ENCODE measurements around the gene PLD1.

DNA sequence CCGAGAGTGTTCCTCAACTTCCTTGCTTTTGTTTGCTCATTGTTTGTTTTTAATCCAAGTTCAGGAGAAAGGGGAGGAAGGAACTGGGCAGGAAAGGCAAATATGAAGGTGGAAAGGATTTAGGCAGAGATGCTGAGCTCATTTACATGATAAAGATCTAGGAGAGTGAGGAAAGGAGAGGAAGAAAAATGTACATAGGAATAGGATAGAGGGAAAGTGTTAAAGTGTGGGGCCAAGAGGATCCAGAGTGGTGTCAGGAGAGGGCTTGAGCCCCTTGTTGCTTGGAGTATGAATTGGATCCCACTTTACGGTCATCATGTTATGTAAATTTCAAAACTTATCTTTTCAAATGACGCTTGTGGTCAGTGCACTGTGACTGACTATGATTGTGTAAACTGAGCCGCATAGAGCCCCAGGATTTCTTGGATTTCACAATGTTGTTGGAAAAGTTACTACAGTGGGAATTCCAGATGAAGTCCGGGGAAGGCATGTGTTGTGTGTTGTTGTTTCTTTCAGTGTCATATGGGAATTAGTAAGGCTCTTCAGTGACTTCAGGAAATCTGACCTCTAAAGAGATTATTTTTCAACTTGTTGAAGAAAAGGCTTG is 15.0 kb upstream of the PLD1 start:
- TF ChIP-seq, protein P1, sequence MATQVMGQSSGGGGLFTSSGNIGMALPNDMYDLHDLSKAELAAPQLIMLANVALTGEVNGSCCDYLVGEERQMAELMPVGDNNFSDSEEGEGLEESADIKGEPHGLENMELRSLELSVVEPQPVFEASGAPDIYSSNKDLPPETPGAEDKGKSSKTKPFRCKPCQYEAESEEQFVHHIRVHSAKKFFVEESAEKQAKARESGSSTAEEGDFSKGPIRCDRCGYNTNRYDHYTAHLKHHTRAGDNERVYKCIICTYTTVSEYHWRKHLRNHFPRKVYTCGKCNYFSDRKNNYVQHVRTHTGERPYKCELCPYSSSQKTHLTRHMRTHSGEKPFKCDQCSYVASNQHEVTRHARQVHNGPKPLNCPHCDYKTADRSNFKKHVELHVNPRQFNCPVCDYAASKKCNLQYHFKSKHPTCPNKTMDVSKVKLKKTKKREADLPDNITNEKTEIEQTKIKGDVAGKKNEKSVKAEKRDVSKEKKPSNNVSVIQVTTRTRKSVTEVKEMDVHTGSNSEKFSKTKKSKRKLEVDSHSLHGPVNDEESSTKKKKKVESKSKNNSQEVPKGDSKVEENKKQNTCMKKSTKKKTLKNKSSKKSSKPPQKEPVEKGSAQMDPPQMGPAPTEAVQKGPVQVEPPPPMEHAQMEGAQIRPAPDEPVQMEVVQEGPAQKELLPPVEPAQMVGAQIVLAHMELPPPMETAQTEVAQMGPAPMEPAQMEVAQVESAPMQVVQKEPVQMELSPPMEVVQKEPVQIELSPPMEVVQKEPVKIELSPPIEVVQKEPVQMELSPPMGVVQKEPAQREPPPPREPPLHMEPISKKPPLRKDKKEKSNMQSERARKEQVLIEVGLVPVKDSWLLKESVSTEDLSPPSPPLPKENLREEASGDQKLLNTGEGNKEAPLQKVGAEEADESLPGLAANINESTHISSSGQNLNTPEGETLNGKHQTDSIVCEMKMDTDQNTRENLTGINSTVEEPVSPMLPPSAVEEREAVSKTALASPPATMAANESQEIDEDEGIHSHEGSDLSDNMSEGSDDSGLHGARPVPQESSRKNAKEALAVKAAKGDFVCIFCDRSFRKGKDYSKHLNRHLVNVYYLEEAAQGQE (IDR thresholded peaks at IDR 0.05; ENCODE audit: insufficient replicate concordance, low read depth), result no peak
- TF ChIP-seq CTCF (IDR thresholded peaks at IDR 0.05; ENCODE audit: insufficient read depth, low read length), result no peak
- TF ChIP-seq GABPA (IDR thresholded peaks at IDR 0.05; ENCODE audit: low read depth), result no peak
- TF ChIP-seq POLR2AphosphoS5 (IDR thresholded peaks at IDR 0.05; ENCODE audit: low read depth), result no peak
- TF ChIP-seq SPI1 (IDR thresholded peaks at IDR 0.05; ENCODE audit: borderline replicate concordance, low read depth), result no peak

Measured in HL-60 (cell line).